GM12878 (cell line): Measurements from ENCODE around the gene ORMDL1.

Experiments
- CTCF ChIP-seq, 3 experiments: IDR thresholded peaks in 2 of 3; conservative IDR thresholded peaks in 1 of 3; 2 replicates each; pipeline ENCODE4 v1.5.1; 2011; ENCODE audit warnings: low read depth in 3 of 3, low read length in 3 of 3, mild to moderate bottlenecking in 3 of 3, control low read depth in 2 of 3, moderate library complexity in 2 of 3, inconsistent platforms in 1 of 3, mixed read lengths in 1 of 3; ENCODE audit not compliant: control insufficient read depth in 2 of 3, insufficient read depth in 1 of 3; ENCODE audit errors: extremely low read depth in 1 of 3
- EP300 ChIP-seq, 2 experiments: fragments of 150-350 bp in 1 of 2; IDR thresholded peaks; 2 replicates each; pipeline ENCODE4 v1.6.1; 2011 to 2012; ENCODE audit warnings: low read depth in 2 of 2, low read length in 2 of 2, borderline replicate concordance in 1 of 2, improper control_type of control experiment in 1 of 2, inconsistent platforms in 1 of 2; ENCODE audit not compliant: control insufficient read depth in 1 of 2
- ZNF274 ChIP-seq: IDR thresholded peaks from one replicate; pipeline ENCODE4 v1.8.0; 2011; ENCODE audit not compliant: insufficient read length, insufficient read depth

DNA sequence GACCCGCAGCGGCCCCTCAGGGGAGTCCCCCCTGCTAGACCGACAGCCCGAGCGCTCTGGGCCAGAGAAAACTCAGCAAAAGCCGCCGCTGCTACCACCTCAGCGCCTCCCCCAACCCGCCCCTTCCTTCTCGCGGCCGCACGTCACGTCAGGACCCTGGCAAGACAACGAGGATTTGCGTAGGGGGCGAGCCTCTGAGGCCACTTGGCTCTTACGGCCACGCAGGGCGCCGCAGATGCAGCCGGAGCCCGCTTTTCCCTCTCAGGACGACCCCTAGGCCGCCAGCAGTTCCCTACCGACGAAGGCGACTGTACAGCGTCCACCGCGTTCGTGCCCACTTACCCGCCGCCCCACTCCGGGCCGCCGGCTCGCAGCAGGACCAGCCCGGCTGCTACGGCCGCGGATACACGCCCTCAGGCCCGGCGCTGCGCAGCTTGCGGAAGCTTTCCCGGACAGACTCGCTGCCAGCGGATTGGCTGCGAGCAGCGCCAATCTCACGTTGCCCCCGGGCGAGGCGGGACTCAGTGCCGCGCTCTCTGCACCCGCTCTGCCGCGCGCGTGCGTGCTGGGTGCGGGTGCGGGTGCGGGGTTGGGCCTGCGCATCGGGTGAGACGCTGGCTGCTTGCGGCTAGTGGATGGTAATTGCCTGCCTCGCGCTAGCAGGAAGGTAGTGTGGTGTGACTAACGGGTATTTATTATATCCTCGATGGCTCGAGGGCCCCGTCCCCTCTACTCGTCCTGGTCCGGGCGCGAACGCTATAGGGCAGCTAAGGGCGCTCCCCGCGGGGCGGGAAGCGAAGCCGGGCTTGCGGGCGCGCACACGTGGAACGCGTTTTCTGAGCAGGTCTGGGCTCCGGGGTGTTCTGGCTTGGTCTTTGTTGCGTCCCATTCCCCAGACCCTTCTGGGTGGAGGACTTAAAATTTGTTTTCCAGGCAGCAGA, at the start of gene ORMDL1, which contains the start of gene PMS1:
- TF ChIP-seq ZNF274 = no peak
- TF ChIP-seq CTCF (IDR thresholded peaks at IDR 0.05 in 2 of 3, conservative IDR thresholded peaks at IDR 0.05 in 1 of 3; ENCODE audit: control insufficient read depth in 2 of 3, extremely low read depth in 1 of 3, insufficient read depth in 1 of 3, low read depth in 3 of 3, low read length in 3 of 3) = no peak
- 0 out of 4 replicates have a peak, but pooled peaks of 1 of the 2 experiments have one; percentile 27 for TF ChIP-seq EP300 (IDR thresholded peaks at IDR 0.05; ENCODE audit: borderline replicate concordance in 1 of 2, control insufficient read depth in 1 of 2, low read depth in 2 of 2, low read length in 2 of 2)
